Neuron (in vitro differentiated cells): ENCODE results near the gene TEX30.
"Not testable (repeated sequence)": the region's sequence is repeated elsewhere in the genome, so short reads cannot be mapped to it uniquely, and the experiment has no call there.

Source experiments
- H2AFZ ChIP-seq: one replicate; pipeline ENCODE4 v1.6.1; 2013; ENCODE audit warnings: low read depth, mild to moderate bottlenecking, inconsistent platforms, low read length, moderate library complexity
- H3K27me3 ChIP-seq: one replicate; pipeline ENCODE4 v1.6.1; 2013; ENCODE audit warnings: low read length; ENCODE audit not compliant: insufficient read depth
- H3K36me3 ChIP-seq: one replicate; pipeline ENCODE4 v1.6.1; 2013; ENCODE audit warnings: low read length; ENCODE audit not compliant: insufficient read depth
- H3K4me1 ChIP-seq: one replicate; pipeline ENCODE4 v1.6.1; 2013; ENCODE audit warnings: low read length; ENCODE audit not compliant: insufficient read depth
- H3K4me3 ChIP-seq: 2 replicates; pipeline ENCODE4 v1.5.1; 2013; ENCODE audit warnings: mild to moderate bottlenecking, low read length, moderate library complexity
- H3K9me3 ChIP-seq: one replicate; pipeline ENCODE4 v1.6.1; 2013; ENCODE audit warnings: low read length

Gene TEX30

DNA sequence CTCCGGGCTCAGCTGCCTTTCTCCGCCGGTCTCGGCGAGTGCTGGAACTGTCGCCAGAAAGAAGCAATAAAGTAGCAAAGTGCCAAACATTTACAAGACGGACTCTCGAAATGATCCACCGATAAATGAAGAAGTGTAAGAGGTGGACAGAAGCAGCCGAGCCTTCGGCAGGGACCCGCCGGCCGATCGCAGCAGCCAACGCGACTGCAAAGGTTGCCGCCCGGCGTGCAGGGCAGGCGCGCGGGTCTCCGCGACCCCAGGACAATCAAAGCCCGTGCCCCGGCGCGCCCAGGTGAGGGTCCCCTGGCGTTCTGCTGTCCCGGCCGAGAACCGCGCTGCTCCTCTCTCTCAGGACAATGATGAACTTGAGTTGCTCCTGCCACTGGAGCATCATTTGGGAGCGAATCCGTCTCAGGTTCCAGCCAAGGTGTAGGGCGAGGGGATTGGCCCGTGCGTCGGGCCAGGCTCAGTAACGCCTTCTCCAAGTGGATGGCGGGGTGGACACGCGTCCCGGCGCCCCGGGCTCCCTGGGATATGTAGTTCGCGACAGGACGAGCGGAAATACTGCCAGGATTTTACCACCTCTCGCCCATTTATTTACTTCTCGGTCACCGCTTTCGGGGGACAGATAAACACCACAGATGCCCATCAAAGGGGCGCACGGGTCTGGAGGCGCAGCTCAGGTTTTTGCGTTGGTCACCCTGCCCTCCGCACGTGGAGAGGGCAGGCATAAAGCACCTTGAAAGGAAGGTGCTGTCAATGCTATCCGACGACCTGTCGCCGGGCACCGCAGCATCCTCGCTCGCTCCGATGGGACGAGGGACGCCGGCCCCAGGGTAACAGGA, 25.2 kb upstream of the TEX30 start, which contains the start of the genes BIVM and POGLUT2:
Gene BIVM (plus strand): TSS at position 539 of the 845 bp plus-strand sequence. CDS start 8,149 bp downstream, outside the sequence.
Gene POGLUT2 (minus strand): TSS at position 396 of the 845 bp plus-strand sequence. CDS start 306 bp downstream, at position 90.
- Histone ChIP-seq H3K9me3 (no peaks in the 10 kb centered on the region), H3K27me3 (no peaks in the 10 kb centered on the region), H3K4me3 (peak within 1 kb of the TSS; percentile 72), H3K36me3 (peaks cover 8% of the 10 kb centered on the region), H2AFZ (peak within 1 kb of the TSS; percentile 83), H3K4me1 (peaks cover 8% of the 10 kb centered on the region)

DNA sequence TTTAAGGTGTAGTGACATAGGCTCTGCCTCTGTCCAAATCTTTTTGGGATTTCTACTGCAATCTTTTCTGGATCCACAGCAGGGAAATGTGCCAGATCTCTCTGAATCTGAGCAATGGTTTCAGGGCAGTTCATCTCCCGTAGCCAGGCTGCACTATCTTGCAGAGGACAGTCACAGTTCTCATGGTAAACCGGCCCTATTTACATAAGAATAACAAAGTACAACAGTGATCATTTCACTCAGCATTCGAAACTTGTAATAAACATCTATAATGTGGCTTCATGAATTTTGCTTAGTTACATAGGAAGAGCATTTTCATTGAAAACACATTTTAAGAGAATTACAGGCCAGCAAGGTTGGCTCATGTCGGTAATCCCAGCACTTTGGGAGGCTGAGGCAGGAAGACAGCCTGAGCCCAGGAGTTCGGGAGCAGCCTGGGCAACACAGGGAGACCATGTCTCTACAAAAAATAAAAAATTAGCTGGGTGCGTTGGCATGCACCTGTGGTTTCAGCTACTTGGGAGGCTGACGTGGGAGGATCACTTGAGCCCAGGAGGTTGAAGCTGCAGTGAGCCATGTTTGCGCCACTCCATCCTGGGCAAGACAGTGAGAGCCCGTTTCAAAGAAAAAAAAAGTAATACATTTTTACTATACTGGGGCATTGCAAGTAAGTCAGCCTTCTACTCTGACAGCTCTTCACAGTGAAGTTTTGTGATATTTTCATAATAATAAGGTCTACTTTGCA, 20.2 kb upstream of the TEX30 start:
- no peaks in the 10 kb centered on the region for H3K9me3 ChIP-seq
- H3K36me3 ChIP-seq = peaks cover 55% of the 10 kb centered on the region
- H3K4me3 ChIP-seq = no peak overlapping the region
- H3K4me1 ChIP-seq = peaks cover 8% of the 10 kb centered on the region
- no peaks in the 10 kb centered on the region for H3K27me3 ChIP-seq
- no peak overlapping the region for H2AFZ ChIP-seq

DNA sequence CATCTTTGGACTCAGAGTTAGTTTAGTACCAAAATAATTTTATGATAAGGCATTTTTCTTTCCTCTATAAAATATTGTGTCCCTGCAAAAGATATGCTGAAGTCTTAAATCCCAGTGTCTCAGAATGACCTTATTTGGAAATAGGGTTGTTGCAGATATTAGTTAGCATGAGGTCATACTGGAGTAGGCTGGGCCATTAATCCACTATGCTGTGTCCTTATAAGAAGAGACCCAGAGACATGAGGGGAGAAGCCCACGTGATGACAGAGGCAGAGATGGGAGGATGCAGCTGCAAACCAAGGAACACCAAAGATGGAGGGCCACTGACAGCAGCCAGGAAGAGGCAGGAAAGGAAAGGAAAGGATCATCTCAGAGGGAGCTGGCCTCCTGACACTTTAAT, 18.8 kb upstream of the TEX30 start:
- no peak overlapping the region for H3K4me3 ChIP-seq
- peaks cover 1% of the 10 kb centered on the region for H3K4me1 ChIP-seq
- no peaks in the 10 kb centered on the region for H3K27me3 ChIP-seq
- H3K36me3 ChIP-seq = peaks cover 64% of the 10 kb centered on the region
- H2AFZ ChIP-seq = no peak overlapping the region
- H3K9me3 ChIP-seq = no peaks in the 10 kb centered on the region

DNA sequence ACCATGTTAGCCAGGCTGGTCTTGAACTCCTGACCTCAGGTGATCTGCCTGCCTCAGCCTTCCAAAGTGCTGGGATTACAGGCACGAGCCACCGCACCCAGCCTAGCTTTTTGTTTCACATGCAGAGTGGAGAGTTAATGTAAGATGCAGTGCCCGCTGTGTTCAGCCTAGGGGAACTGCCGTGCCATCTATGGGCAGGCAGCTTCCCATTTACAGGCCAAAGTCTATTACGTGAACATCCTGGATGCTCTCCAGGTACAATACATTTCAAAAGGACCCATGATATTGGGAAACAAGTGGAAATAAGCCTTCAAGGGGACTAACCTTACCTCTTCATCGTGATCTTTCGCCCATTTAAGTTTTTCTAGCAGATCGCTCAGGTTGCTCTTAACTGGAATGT, 15.1 kb upstream of the TEX30 start:
- Histone ChIP-seq H3K36me3 (peaks cover 82% of the 10 kb centered on the region), H3K27me3 (no peaks in the 10 kb centered on the region), H3K4me3 (no peak overlapping the region), H3K9me3 (no peaks in the 10 kb centered on the region), H2AFZ (no peak overlapping the region), H3K4me1 (no peaks in the 10 kb centered on the region)

DNA sequence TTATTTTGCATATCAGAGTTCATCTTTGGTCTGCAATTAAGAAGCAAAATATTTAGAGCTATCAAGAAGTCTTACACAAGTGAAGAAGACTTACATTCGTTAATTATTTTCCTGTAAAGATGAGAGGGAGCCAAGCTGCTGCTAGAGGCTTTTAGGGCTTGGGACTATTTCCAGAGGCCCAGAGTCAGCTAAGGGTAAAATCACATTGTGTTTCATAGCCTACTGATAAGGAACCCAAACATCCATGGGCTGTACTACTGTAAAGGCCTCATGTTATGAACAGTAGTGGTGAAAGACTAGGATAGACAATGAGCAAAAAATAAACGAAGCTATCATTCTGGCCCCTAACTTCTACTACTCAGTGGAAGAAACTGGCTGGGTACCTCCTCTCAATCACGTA, 10.9 kb upstream of the TEX30 start:
- H3K4me3 ChIP-seq = no peak overlapping the region
- H2AFZ ChIP-seq = no peak overlapping the region
- H3K36me3 ChIP-seq = peaks cover 47% of the 10 kb centered on the region
- no peaks in the 10 kb centered on the region for H3K4me1 ChIP-seq
- peaks cover 6% of the 10 kb centered on the region for H3K9me3 ChIP-seq
- H3K27me3 ChIP-seq = no peaks in the 10 kb centered on the region

DNA sequence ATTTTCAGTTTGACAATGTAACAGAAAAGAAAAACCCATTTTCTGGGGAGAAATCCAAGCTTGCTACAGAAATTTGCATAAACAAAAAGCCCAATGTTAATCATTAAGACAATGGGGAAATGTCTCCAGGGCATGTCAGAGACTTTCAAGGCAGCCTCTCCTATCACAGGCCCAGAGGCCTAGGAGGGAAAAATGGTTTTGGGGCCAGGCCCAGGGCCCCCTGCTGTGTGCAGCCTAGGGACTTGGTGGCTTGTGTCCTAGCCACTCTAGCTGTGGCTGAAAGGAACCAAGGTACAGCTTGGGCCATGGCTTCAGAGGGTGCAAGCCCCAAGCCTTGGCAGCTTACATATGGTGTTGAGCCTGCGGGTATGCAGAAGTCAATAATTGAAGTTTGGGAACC, 8.0 kb upstream of the TEX30 start:
- Histone ChIP-seq H3K36me3 (peaks cover 23% of the 10 kb centered on the region), H3K4me1 (no peaks in the 10 kb centered on the region), H3K4me3 (no peak overlapping the region), H3K9me3 (peaks cover 6% of the 10 kb centered on the region), H2AFZ (no peak overlapping the region), H3K27me3 (no peaks in the 10 kb centered on the region)

DNA sequence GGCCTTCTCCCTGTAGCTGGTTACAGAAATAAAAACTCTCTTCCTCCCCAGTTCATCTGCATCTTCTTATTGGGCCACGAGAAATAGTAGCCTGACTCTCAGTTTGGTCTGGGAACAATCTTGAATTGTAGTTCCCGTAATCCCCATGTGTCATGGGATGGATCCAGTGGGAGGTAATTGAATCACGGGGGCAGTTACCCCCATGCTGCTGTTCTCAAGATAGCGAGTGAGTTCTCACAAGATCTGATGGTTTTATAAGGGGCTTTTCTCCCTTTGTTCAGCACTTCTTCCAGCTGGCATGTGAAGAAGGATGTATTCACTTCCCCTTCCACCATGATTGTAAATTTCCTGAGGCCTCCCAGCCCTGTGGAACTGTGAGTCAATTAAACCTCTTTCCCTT, 7.1 kb upstream of the TEX30 start:
- H3K9me3 ChIP-seq, H2AFZ ChIP-seq, H3K4me1 ChIP-seq, H3K27me3 ChIP-seq, H3K4me3 ChIP-seq: not testable (repeated sequence)
- peaks cover 20% of the 10 kb centered on the region for H3K36me3 ChIP-seq

DNA sequence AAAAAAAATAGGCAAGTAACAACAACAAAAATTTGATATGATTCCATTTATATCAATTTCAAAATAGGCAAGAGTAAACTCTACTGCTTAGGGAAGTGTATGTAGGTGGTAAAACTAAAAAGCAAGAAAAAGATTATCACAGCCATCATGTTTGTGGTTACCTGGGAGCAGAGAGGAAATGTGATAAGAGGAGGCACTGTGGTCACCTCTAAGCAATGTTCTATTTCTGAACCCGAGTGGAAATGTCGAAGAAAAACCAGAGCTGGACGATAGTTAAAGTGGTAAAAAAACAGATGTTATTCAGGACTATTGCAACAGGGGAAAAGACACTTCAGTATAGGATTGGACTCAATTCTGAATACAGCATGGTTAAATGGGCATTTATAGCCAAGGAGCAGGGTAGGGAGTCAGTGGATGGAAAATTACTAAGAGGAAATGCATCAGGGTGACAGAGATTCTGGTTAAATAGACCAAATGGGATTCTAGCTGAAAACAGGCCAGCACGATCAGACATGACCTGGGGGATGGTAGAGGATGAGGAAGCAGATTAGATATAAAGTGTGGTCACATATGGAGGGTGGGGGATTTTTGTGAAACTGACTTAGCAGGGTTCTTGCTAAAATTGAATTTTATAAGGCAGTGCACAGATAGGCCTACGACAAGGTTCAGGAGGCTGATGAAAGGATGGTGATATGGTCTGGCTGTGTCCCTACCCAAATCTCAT, 6.0 kb upstream of the TEX30 start:
- H3K27me3 ChIP-seq = no peaks in the 10 kb centered on the region
- H3K9me3 ChIP-seq = peaks cover 6% of the 10 kb centered on the region
- H3K4me1 ChIP-seq = no peaks in the 10 kb centered on the region
- no peak overlapping the region for H2AFZ ChIP-seq
- no peak overlapping the region for H3K4me3 ChIP-seq
- H3K36me3 ChIP-seq = peaks cover 10% of the 10 kb centered on the region

DNA sequence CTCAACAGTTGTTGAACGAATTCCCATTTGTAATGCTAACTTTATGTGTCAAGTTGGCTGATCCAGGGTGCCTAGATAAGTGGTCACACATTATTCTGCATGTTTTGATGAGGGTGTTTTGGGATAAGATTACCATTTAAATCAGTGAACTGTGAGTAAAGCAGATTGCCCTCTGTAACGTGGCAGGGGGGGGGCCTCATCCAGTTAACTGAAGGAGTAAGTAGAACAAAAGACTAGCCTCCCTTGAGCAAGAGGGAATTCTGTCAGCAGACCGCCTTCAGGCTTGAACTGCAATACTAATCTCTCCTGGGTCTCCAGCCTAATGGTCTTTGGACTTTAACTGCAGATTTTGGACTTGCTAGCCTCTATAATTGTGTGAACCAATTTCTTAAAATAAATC, 4.2 kb upstream of the TEX30 start:
- Histone ChIP-seq H3K36me3 (peaks cover 2% of the 10 kb centered on the region), H3K9me3 (peaks cover 11% of the 10 kb centered on the region), H3K4me1 (no peaks in the 10 kb centered on the region), H3K27me3 (no peaks in the 10 kb centered on the region), H2AFZ (no peak overlapping the region), H3K4me3 (no peak overlapping the region)

DNA sequence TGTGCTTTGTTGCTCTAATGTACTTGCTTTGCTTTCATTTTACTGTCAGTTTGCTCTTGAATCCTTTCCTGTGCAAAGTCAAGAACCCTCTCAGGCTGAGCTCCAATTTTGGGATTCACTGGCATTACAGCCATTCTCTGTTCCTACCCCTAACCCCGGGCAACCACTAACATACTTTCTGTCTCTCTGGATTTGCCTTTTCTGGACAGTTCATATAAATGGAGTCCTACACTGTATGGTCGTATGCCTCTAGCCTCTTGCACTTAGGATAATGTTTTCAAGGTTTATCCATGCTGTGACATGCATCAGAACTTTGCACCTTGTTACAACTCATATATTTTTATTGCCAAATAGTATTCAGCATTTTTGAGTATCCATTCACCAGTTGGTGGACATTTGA, 2.7 kb upstream of the TEX30 start:
- H3K4me3 ChIP-seq = no peak overlapping the region
- no peaks in the 10 kb centered on the region for H3K27me3 ChIP-seq
- no peak overlapping the region for H2AFZ ChIP-seq
- no peaks in the 10 kb centered on the region for H3K36me3 ChIP-seq
- peaks cover 6% of the 10 kb centered on the region for H3K9me3 ChIP-seq
- no peaks in the 10 kb centered on the region for H3K4me1 ChIP-seq

DNA sequence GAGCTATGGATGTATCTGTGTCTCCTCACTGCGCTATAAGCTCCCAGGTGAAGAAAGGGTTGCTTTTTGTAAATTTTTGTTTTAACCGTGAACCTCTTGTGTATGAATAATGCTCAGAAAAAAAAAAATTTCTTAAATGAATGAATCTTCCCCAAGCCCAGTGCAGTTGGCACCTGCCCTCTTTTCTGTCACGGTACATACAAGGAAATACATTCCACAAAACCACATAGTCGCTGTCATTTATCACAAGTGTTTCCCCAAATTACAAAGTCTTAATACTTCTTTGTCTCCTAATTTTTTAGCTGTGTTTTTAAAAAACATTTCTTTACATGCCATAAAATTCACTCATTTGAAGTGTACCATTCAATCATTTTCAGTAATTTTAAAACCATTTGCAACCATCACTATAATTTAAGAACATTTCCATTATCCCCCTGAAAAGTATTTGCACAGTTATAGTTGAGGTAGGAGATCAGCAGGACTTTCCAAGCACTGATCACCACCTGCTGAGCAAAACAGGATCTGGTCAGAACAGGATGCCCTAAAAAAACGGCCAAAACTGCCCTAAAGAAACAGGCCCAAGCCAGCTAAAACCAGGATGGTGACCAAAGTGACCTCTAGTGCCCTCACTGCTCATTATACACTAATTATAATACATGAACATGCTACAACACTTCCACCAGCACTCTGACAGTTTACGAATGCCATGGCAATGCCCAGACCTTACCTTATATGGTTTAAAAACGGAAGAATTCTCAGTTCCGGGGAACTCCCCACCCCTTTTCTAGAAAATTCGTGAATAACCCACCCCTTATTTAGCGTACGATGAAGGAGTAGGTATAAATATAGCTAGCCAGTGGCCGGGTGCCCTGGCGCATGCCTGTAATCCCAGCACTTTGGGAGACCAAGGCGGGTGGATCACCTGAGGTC, 1.3 kb upstream of the TEX30 start:
- H3K27me3 ChIP-seq = no peaks in the 10 kb centered on the region
- H3K9me3 ChIP-seq = peaks cover 6% of the 10 kb centered on the region
- no peaks in the 10 kb centered on the region for H3K4me1 ChIP-seq
- H3K4me3 ChIP-seq = no peak overlapping the region
- H3K36me3 ChIP-seq = no peaks in the 10 kb centered on the region
- H2AFZ ChIP-seq = no peak overlapping the region

DNA sequence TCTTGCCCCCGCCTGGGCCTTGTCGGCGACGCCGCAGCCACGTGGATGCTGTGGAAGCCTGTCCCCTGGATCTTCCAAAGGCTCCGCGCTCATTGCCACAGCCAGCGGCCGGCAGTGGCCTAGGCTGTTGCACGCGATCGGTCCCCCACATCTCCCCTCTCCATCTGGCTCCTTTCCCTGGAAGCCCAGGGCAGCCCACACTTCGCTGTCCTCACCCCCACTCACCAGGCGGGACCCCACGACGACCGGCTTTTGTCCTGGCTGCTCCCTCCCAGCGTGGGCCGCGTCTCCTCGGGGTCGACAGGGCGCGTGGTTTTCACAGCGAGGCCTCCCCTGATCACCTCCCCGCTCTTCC, 605 bp upstream of the TEX30 start:
- Histone ChIP-seq H3K27me3 (no peaks in the 10 kb centered on the region), H3K4me3 (no peak overlapping the region), H3K4me1 (no peaks in the 10 kb centered on the region), H3K9me3 (peaks cover 6% of the 10 kb centered on the region), H2AFZ (no peak overlapping the region), H3K36me3 (no peaks in the 10 kb centered on the region)
